Activated gamma-delta T cell (primary cell): ENCODE measurements around the gene KLHDC10.
"Not testable (repeated sequence)": the region's sequence is repeated elsewhere in the genome, so short reads cannot be mapped to it uniquely, and the experiment has no call there.

ENCODE experiments used
- DNase-seq: peaks from one replicate; lab custom pipeline; 2025; lab: John Stamatoyannopoulos, UW

The KLHDC10 gene

DNA sequence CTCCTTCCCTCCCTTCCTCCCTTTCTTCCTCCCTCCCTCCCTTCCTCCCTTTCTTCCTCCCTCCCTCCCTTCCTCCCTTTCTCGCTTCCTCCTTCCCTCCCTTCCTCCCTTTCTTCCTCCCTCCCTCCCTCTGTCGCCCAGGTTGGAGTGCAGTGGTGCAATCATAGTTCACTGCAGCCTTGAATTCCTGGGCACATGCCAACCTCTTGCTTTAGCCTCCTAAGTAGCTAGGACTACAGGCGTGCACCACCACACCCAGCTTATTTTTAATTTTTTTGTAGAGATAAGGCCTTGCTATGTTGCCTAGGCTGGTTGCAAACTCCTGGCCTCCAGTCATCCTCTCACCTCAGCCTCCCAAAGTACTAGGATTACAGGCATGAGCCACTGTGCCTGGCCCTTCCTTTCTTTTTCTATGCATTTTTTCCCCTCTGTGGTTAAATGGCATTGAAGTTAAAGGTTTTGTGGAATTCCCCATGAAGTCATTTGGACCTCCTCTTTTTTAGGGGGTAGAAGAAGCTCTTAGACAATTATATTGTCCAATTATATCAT, 9.6 kb downstream of the KLHDC10 start:
- no peak for DNase-seq

DNA sequence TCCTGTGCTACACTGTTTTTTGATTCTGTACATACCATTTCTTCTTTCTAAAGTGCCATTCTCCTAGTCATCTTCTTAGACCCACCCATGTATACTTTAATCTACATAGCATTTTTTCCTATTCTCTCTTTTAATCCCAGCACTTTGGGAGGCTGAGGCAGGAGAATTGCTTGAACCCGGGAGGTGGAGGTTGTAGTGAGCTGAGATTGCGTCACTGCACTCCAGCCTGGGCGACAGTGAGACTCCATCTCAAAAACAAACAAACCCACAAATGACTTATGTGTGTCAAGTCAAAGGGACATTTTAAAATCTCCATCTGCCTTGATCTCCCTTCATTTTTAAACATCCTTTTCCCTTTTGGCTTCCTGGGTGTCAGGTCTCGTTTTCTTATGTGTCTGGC, 13.2 kb downstream of the KLHDC10 start:
- DNase-seq = not testable (repeated sequence)

DNA sequence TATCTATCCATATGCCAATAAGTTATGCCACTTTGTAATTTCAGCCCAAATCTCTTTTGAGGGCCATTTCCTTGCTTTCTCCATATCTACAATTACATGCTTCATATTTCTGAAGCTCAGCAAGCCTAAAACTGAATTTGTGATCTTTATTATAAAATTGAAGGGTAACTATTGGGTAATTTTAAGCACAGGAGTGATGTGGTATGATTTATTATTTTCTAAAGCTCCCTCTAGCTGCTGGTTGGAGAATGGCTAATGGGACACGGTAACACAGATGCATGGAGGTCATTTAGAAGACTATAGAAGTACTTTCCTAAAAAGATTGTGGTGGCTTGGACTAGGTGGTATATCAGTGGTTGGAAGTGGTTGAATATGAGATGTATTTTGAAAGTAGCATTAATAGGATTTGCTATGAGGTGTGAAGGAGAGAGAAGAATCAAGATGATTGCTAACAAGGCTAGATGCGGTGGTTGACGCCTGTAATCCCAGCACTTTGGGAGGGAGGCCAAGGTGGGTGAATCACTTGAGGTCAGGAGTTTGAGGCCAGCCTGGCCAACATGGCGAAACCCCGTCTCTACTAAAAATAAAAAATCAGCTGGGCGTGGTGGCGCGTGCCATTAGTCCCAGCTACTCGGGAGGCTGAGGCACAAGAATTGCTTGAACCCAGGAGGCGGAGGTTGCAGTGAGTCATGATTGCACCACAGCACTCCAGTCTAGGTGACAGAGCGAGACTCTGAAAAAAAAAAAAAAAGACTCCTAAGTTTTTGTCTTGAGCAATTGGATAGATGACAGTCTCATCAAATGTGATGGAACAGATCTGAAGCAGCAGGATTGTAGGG, 13.9 kb downstream of the KLHDC10 start:
- DNase-seq = no peak

DNA sequence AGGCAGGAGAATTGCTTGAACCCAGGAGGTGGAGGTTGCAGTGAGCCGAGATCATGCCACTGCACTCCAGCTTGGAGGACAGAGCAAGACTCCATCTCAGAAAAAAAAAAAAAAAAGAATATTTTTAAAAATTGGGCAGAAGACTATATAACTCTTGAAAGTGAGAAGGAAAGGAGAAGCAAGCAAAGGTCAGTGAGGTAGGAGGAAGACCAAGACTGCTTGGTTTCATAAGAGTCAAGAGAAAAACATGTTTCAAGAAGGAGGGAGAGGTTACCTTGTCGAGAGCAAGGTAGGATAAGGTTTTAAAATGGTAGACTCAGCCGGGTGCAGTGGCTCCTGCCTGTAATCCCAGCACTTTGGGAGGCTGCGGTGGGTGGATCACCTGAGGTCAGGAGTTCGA, 14.9 kb downstream of the KLHDC10 start:
- not testable (repeated sequence) for DNase-seq

DNA sequence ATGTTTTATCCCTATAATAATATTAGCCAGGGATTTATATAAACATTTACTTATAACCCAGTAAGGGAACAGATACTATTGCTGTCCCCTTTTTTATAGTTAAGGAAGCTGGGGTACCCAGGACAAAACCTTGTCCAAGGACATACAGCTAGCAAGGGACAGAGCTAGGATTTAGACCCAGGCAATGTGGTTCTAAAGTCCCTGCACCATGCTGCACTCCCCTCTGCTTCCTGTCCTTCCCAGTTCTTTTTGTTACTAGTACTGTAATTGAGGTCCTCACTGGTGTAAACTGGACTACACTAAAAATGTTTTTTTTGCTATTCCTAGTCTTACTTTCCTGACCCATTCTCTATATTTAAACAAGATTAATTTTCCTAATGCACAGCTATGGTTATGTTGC, 16.6 kb downstream of the KLHDC10 start:
- DNase-seq = no peak

DNA sequence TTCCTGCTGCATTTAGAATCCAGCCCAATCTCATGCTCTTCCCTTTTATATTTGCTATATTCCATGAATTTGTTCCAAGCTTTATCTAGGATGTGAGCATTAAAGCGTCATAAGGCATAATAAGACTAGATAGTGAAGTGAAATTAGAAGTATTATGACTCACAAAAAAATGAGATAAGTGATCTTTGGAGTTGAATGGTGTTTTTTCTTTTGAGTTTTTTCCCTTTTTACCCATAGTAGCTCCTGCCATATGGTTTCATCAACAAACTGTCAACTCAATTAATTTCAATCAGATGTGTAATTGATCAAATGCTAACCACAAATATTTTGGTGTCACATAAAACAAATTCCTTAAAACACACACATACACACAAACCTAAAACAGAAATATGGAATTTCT, 17.0 kb downstream of the KLHDC10 start:
- DNase-seq = no peak

DNA sequence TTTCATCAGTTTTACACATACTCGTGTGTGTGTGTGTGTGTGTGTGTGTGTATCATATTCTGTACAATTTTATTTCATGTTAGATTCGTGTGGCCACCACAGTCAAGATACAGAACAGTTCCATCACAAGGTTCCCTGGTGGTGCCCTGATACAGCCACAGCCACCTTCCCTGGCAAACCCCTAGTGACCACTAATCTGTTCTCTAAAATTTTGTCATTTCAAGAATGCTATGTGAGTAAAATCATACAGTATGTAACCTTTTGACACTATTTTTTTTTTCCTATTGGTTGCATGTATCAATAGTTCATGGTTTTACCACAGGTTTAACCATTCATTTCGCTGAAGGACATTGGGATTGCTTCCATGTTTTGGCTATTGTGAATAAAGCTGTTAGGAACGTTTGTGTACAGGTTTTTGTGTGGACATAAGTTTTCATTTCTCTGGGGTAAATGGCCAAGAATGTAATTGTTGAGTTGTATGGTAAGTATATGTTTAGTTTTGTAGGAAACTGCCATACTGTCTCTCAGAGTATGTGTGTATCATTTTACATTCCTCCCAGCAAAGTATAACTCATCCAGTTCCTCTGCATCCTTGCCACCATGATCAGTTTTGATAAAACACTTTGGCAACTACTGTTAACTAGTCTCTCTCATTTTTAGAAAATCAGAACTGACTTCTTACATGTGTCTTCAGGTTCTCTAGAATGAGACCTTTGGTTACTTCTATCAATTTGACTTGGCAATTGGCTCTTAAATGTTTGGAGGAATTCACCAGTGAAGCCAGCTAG, 20.6 kb downstream of the KLHDC10 start:
- DNase-seq = no peak

DNA sequence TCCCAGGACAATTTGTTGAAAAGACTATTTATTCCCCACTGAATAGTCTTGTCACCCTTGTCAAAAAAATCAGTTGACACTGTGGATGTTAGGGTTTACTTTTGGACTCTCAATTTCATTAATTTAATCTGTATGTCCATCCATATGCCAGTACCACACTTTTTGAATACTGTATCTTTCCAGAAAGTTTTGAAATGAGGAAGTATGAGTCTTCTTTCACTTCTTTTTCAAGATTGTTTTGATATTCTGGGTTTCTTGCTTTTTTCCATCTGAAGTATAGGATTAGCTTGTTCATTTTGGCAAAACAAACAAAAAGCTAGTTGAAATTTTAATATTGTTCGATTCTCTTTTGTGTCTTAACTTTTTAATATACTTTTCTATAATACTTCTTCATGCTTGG, 21.7 kb downstream of the KLHDC10 start:
- no peak for DNase-seq

DNA sequence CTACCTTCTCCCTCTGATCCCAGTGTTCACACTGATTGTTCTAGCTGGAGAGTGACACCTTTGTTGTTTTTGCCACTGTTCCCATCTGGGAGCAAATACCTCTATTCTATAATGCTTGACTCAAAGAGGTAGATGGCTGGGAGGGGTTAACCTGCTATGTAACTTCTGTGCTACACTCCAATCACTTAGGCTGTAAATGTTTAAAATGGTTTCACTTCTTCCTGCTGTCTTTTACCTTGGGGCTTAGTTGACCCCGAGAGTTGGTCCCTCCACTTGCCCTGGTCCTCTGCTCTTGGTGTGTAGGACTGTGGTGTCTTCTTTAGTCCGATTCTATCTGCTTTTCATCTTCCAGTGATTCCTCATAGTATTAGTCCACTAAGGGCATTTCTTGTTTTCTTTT, 22.3 kb downstream of the KLHDC10 start:
- no peak for DNase-seq

DNA sequence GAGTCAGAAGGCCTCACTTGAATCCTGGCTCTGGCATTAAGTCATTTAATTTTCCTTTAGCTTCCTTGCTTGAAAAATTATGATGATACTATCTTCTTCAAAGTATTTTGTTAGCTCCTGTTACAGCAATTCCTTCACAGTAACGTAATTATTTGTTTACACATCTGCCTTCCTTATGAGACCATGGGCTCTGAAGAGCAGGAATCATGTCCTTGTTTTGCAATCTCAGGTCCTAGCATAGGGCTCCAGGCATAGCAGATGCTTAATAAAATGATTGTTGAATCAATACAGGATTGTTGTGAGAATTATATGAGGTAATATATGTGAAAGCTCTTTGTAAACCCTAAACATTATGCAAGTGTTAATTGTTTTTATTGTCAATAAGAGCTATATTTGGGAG, 25.5 kb downstream of the KLHDC10 start:
- no peak for DNase-seq

DNA sequence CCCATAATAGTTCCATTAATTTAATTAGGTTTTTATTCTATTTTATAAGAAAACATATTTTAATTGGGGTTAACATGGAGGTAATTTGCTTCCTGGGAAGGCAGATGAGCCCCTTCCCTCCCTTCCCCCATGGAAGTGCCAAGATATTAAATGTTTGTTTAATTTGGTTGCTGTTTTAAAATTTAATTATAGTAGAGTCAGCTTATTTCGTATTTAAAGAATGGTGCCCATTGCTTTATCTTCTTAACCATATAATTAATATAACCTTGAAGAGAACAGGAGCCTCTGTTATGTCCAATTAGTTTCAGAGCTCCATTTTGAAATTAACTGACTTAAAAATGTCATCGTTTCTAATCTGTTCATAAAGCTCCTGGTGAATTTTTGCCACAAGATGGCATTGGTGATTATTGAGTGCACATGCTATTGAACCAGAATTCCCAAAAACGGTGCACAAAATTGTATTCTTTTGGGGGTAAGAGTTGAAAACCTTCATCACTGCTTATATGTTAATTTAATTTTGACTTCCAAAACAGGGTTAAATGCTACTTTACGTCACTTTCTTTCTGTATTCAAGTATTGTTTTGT, 26.0 kb downstream of the KLHDC10 start:
- DNase-seq = no peak

DNA sequence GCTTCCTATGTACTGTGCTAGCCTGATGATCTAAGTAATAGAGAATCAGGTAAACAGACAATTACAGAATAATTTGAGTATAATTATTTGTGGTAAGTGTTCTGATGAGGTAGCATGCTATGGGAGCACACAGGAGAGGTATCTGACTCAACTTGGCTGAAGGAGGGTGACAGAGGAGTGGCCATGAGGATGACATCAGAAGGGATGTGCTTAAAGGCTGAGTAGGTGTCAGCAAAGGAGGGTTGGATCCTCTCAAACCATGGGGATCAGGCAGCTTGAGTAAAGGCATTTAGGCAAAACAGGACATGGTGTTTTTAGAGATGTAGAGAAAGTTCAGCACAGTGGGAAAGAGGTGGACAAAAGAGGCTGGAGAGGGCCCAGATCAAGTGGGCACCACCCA, 29.0 kb downstream of the KLHDC10 start:
- DNase-seq = no peak

DNA sequence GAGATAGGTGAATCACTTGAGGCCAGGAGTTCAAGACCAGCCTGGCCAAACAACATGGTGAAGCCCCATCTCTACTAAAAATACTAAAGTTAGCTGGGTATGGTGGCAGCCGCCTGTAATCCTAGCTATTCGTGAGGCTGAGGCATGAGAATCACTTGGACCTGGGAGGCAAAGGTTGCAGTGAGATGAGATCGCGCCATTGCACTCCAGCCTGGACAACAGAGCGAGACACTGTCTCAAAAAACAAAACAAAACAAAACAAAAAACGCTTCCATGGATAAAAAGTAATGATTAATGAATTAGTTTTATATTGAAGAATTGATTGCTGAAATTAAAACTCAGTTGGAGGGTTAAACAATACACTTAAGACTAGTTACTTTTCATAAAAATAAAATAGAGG, 32.3 kb downstream of the KLHDC10 start:
- DNase-seq = no peak

DNA sequence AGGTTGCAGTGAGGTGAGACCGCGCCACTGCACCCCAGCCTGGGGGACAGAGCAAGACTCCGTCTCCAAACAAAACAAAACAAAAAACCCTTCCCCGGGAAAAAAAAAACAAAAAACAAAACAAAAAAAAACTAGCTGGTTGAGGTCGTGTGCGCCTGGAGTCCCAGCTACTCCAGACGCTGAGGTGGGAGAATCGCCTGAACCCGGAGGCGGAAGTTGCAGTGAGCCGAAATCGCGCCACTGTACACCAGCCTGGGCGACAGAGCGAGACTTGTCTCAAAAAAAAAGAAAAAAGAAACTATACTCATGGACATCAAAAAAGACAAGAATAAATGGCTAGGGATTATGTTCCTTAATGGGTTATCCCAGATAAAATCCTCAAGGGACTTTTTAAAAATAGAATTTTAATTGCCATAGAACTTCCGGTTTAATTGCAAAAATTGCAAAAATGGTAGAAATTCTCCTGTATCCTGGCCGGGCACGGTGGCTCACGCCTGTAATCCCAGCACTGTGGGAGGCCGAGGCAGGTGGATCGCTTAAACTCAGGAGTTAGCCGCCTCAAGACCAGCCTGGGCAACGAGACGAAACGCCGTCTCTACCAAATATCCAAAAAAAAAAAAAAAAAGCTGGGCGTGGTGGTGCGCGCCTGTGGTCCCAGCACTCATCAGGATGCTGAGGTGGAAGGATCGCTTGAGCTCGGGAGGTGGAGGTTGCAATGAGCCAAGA, 37.8 kb downstream of the KLHDC10 start:
- no peak for DNase-seq

DNA sequence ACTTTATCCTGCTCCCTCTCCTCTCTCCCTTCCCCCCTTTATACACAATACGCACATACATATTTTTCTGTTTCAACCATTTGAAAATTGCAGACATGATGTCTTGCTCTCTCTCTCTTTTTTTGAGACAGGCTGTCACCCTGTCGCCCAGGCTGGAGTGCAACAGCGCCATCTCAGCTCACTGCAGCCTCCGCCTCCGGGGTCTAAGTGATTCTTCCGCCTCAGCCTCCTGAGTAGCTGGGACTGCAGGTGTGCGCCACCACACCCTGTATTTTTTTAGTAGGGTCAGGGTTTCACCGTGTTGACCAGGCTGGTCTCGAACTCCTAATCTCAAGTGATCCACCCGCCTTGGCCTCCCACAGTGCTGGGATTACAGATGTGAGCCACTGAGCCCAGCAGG, 38.5 kb downstream of the KLHDC10 start:
- DNase-seq = no peak

DNA sequence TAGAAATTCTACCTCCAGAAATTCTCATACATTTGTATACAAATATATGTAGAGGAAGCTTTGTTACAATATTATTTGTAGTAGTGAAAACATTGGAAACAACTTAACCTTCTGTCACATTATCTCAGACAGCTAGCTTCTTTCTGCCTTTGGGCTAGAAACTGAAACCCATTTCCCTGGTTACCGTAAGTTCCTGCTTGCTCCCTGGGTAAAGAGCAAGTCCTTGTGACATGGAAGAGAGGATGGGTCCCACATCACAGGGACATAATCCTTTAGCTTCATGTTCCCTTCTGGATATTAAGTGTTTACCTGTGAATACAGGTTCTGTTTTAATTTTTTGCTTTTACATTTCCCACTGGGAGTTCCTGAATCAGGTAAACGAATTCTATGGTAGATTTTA, 41.8 kb downstream of the KLHDC10 start:
- DNase-seq = no peak

DNA sequence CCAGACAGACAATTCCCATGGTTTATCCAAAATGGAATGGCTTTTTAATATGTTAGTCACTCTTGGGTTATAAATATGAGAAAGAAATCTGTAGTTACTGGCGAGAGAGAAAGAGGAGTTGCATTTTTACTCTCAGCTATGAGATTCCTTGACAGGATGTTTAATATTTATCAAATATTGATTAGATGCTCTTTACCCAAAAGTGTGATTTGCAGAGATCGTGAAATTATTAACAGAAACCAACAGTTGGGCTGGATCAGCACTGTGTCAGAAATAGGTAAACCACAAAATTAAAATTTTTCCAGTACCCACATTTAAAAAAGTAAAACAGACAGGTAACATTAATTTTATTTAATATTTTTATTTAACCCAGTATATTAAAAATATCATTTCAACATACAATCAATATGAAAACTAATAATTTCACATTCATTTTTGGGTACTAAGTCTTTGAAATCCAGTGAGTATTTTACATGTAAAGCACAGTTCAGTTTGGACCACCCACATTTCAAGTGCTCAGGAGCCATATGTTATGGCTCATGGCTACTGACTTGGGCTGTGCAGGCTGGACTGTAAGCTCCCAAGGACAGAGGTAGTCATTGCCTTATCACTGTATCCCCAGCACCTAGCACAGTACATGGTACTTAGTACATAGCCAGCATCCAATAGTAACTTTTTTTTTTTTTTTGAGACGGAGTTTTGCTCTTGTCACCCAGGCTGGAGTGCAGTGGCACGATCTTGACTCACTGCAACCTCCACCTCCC, 42.5 kb downstream of the KLHDC10 start:
- no peak for DNase-seq

DNA sequence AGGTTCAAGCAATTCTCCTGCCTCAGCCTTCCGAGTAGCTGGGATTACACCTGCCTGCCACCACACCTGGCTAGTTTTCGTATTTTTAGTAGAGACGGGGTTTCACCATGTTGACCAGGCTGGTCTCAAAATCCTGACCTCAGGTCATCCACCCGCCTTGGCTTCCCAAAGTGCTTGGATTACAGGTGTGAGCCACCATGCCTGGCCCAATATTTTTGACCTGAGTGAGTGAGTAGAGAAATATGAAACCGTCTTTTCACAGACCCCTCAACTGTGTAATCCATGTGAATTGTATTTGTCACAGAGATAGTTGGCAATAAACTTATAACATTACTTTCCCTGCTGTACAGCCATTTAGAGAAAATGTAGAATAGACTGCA, 43.1 kb downstream of the KLHDC10 start:
- DNase-seq = not testable (repeated sequence)

DNA sequence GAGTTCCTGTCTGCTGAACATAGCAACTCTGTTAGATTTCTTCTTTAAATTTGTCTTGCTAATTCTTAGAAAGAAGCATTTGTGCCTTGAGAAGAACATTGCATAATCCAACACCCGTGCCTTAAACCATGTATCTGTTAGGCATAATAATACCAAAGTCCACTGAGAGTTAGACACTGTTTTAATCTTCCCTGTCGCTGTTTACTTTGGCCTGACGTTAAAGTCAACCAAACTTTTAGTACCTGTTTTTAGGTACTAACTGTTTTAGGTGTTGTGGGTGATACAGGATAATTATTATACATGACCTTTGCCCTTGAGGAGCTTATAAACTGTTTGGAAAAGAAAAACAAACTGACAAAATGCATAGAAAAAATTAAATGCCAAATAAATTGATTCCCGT, 43.6 kb downstream of the KLHDC10 start:
- no peak for DNase-seq

DNA sequence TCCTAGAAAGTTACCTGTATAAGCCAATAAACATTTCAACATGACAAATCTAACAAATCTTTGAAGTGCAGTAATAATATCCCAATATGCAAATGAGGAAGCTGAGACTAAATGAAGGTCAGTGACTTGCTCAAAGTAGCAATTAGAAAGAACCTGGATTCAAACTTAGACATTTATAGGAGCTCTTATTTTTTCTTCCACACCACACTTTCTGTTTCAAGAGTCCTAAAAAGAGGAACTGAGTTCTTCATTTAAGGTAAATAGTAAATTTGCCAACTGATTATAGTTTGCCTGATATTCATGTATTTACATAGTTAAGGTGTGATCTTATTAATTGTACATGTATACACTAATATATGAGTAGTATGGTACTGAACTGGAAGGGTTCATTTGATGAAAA, 44.0 kb downstream of the KLHDC10 start:
- no peak for DNase-seq

DNA sequence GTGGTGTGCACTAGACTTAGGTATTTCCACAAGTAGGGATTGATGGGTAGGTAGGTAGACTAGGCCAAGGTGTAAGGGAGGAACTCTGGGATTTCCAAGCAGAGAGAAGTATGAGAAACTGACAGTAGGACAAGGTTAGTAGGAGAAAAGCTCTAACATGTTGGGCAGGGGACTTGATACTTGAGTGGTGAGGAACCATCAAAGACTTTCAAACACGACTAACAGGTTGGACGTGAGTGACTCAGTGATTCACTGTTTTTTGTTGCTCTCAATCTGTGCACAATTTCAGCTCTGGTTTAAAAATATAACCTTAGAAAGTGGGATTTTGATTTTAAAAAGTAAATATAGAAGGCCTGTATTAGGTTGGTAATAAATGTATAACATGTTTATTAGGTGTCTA, 44.4 kb downstream of the KLHDC10 start:
- DNase-seq = no peak
